Fibroblast of skin of left quadriceps (primary cell): ENCODE data around the gene PROZ.

Experiments
- DNase-seq, 2 experiments: peaks; one replicate each; pipeline ENCODE4 v3.0.0-alpha.2; 2013; ENCODE audit warnings: low read depth in 2 of 2

The PROZ gene

DNA sequence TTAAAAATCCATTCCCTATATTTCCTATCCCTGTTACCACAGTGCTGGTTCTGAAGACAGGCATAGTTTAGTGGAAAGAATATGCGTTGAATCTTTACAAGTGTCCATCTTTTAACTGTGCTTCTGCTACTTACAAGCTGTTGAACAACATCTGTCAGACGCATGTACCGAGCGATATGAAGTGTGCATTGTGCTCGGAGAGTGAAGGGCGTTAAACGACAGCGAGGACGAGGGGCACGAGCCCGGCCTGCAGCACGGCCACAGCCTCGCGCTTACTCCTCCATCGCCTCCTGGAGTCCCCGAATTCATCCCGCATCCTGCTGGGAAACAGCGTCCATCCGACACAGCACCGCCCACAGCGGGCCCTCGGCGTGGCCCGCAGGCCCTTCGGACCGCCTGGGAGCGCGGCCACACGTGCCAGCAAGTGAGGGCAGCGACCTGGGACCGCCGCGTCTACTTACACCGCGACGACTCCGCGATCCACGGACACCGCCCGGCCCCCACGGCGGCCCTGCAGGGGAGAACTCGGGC is 49.5 kb downstream of the PROZ start:
- DNase-seq, result no peak

DNA sequence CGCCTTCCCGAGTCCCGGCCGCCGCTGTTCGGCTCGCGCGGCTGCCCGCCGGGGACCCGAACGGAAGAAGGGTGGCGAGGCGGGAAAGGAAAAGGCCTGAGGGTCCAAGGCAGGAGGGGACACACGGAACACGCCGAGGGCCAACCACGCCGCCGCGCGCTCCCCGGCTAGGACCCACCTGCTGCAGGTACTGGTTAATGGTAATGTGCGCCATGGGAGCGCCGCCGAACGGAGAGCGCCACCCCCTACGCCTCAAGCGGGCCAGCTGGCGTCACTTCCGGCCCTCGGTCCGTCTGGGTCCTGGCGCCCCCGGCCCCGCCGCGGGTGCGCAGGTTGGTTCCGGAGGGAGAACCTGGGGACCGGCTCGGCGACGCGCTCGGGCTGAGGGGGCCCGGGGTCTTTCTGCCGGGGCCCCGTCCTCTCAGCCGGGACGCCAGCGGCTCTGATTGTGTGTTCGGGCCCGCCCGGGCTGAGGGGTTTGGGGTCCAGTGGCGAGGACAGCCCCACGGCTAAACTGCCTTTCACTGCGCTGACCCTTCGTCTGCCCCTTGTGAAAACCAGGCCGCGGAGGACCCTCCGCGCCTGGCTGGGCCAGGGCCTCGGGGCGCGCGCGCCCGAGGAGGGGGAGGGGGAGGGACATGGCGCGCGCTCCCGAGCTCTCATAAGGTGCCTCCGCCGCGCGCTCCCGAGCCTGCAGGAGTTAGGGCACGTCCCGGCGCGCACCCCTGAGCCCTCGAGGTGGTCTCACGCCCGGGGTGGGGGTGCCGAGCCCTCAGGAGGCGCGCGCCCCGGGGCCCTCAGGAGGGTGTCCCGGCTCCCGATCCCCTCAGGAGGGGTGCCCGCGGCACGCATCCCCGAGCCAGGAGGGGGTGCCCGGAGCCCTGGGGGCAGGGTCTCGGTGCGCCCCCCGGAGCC is 50.2 kb downstream of the PROZ start, which contains the start of gene PCID2:
Gene PCID2 (minus strand): TSS at position 249 of the 915 bp plus-strand sequence. CDS start 35 bp downstream, at position 214.
- peak; percentile 73 to 77 for DNase-seq

DNA sequence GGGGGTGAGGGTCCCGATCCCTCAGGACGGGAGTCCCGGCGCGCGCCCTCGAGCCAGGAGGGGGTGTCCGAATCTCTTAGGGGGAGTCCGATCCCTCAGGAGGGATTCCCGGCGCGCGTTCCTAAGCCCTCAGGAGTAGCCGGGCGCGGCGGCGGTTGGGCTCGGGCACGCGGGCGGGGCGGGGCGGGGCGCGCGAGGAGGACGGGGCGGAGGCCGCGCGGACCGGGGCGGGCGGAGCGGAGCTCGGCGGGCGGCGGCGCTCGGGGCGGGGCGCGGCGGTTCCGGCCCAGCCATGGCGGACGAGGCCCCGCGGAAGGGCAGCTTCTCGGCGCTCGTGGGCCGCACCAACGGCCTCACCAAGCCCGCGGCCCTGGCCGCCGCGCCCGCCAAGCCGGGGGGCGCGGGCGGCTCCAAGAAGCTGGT is 50.9 kb downstream of the PROZ start, which contains the start of gene CUL4A:
Gene CUL4A (plus strand): TSS at position 278 of the 423 bp plus-strand sequence. CDS start 15 bp downstream, at position 293.
- DNase-seq, result peak; percentile 57 to 66

DNA sequence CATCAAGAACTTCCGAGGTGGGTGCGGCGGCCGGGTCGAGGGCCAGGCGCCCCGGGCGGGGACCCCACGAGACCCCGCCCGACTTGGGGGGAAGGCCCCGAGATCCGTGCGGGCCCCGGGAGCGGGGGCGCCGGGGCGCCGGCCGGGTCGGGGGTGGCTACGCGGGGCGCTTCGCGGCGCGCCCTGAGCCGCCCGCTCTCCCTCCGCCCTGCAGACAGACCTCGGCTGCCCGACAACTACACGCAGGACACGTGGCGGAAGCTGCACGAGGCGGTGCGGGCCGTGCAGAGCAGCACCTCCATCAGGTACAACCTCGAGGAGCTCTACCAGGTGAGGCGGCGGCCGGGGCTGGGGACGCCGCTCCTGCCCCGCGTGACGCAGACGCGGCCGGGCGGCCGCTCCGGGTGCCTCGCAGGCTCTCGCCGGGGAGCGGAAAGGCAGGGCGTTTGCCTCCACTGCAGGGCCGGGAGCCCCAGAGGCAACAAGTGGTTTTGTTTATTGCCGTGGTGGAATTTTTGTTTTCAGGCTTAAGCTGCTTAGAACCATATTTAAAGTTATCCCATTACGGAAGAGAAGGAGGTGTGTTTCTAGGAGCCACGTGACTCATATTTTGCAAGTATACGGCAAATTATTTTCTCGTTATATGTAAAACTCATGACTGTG is 51.4 kb downstream of the PROZ start:
- DNase-seq, result peak in 1 of 2 experiments; percentile 24

DNA sequence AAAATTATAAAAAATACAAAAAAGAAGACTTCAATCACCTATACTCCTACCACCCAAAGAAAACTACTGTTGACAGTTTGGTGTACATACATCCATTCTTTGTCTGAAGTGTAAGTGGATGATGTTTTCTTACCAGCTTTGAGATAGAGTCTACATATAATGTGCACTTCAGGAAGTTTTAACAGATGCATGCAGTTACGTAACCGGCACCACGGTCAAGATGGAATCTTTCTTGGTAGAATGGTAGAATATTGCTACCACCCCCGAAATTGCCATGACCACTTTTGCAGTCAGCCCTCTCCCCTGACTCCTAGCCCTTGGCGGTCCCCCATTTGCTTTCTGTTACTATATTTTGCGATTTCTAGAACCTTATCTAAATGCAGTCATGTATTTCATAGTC is 52.4 kb downstream of the PROZ start:
- no peak for DNase-seq

DNA sequence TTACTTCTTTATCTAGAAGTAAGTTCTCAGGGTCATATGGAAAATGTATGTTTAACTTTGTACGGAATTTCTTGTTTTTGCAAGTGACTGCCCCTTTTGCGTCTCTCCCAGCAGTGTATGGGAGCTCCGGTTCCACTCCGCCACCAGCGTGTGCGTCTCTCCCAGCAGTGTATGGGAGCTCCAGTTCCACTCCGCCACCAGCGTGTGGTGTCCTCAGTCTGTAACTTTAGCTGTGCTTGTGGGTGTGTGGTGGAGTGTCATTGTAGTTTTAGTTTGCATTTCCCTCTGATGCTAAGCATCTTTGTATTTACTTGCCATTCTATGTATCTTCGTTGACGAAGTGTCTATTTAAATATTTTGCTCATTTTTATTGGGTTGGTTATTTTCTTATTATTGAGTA is 53.3 kb downstream of the PROZ start:
- no peak for DNase-seq

DNA sequence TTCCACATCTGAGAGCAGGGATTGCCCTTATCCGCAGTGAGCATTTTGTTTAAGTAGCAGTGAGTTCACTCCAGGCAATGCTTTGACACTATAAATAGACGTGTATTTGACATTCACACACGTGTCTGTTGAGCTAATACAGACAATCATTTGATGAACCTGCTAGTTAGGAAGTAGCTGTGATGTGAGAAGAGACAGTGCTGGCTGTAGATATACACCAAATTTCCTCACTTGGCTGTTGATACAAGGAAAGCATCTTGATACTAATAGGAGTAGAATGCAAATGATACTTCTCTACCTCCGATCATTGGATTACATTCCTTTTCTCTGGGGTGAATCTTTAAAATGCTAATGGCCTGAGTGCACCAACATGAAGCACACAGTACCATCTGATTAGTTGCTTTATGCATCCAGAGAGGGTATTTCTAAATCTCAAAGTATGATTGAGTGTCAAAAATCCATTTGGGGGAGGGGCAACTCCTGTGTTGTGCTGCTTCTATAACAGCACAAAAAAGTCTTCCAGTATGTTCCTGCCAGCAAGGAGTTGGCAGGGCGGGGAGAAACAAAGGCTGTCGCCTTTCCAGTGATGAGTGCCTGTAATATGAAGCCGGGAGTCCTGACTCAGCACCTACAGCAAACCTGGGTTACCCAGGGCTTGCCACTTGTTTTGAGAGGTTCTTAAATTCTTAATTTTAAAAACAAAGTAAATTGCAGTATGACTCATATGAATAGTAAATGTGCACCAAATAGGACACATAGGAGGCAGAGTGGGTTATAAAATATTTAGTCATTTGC is 58.0 kb downstream of the PROZ start:
- no peak for DNase-seq

DNA sequence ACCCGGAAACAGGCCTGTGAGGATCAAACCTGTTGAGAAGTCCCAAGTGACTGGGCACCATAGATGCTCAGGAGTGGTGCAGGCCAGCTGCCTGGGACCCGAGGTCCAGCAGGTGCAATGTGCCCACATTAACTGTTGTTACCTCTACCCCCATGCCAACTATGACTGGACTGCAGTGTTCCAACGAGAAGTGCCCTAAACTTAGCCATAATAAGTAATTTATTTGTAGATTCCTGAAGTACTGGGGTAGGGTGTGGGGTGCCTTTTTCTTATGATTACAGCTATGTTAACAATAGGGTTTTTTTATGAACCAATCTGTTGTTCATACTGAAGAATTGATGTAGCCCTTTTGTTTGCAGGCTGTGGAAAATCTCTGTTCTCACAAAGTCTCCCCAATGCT is 60.1 kb downstream of the PROZ start:
- no peak for DNase-seq

DNA sequence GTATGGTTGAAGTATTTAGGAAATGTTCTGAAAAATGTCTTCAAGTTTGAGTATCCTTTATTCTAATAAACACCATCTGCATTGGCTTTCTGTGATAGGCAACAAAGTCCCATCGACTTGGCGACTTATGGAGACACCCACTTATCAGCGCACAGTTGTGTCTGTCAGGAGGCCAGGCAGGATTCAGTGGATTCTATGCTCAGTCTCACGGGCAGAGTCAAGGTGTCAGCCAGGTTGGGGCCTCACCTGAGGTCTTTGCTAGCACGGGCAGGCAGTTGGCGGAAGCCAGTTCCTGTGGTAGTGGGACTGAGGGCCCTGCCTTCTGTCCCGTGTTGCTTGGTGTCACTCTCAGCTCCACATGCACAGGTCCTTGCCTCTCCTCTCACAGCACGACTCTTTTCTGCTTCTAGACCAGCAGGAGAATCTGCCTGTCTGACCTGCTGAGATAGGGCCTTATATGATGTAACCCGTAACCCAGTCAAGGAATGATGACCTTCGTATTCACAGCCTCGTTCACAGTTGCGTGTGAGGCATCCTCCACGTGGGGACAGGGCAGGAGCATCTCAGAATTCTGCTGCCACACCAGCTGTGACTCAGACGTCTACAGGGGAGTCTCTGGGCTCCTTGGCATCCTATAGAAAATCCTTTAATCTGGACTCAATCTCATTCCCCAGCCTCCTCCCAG is 61.0 kb downstream of the PROZ start:
- DNase-seq, result no peak

DNA sequence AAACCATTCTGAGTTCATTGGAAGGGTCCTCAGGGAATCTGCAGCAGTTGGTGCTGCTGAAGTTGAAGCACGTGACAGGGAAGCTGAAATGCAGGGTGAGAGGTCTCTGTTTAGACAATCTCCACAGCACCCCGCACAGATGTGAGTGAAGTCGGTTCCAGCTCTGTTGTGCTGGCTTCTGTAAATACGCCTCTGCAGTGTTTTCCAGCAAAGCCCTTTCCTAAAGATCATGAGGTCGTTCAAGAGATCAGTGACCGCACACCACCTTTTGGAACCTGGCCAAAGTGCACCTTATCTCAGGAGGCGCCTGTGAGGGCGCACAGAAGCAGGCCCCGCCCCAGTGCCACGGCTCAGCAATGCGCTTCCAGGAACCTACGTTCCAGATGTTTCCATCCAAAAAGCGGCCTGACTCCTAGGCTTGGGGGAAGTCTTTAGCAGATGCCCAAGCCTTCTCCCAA is 61.7 kb downstream of the PROZ start:
- no peak for DNase-seq

DNA sequence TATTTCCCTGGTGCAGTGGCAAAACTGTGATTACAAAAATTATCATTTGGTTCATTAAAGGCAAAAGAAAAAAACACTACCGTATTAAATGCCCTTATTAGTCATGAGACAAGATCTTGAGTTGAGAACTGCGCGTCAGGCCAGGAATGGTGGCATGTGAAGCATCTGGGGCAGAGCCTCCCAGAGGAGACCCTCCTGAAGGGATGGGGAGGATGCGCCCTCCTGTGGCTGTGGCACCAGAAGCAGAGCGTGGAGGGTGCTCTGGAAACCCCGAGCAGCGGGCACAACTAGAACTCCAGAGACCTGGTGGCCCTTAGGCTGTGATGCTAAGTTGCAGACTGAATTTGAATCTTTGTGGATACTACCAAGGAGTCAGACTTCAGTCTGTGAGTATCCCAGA is 62.4 kb downstream of the PROZ start:
- no peak for DNase-seq
